ENCODE measurements around the gene TAF4.

TAF4 gene

DNA sequence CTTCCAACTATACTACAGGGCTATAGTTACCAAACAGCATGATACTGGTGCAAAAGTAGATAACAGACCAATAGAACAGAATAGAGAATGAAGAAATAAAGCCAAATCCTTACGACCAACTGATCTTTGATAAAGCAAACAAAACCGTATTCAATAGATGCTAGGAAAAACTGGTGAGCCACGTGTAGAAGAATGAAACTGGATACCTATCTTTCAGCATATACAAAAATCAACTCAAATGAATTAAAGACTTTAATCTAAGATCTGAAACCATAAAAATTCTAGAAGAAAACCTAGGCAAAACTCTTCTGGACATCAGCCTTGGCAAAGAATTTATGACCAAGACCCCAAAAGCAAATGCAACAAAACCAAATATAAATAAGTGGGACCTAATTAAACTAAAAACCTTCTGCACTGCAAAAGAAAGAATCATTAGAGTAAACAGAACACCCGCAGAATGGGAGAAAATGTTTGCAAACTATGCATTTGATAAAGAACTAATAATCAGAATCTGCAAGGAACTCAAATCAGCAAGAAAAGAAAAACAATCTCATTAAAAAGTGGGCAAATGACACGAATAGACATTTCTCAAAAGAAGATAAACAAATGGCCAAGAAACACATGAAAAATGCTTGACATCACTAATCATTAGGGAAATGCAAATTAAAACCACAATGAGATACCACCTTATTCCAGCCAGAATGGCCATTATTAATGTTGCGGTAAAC, 109.8 kb downstream of the TAF4 start:
- TF ChIP-seq, protein P1, sequence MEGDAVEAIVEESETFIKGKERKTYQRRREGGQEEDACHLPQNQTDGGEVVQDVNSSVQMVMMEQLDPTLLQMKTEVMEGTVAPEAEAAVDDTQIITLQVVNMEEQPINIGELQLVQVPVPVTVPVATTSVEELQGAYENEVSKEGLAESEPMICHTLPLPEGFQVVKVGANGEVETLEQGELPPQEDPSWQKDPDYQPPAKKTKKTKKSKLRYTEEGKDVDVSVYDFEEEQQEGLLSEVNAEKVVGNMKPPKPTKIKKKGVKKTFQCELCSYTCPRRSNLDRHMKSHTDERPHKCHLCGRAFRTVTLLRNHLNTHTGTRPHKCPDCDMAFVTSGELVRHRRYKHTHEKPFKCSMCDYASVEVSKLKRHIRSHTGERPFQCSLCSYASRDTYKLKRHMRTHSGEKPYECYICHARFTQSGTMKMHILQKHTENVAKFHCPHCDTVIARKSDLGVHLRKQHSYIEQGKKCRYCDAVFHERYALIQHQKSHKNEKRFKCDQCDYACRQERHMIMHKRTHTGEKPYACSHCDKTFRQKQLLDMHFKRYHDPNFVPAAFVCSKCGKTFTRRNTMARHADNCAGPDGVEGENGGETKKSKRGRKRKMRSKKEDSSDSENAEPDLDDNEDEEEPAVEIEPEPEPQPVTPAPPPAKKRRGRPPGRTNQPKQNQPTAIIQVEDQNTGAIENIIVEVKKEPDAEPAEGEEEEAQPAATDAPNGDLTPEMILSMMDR (IDR thresholded peaks at IDR 0.05), result no peak
- TF ChIP-seq ZFX (IDR thresholded peaks at IDR 0.05; ENCODE audit: borderline replicate concordance), result no peak
- H3K27ac ChIP-seq, result no peak overlapping the region

DNA sequence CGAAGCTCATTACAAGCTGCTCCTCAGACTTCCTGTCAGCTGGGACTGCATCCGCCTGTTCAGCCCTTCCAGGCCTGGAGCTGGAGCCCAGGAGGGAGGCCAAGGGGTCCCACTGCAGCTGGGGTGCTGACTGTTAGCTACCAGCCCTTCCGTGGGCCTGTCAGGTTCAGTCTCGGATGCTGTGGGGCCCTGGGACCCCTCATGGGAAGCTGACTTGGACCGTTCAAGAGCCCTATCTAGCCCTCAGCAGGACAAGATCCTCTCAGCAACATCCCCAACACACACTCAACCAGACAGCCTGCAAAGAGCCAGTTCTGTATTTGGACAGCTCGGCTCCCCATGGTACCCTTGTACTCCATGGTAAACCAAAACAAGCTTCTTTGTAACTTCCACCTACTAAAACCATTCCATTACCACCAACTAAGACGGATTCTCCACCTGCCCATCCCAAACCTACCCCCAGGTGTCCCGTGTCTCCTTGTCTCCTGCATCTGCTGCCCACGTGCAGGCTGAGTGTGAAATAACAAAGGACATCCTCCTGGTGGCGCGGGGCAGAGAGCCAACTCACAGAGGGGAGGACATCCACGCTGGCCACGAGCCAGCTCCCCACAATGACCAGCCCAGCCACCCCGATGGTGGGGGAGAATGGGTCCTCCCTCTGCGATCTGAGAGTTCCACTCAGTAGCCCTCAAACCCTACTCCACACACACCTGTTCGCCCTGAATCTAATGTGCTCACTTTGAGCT, 111.2 kb downstream of the TAF4 start:
- no peak overlapping the region for H3K27ac ChIP-seq
- TF ChIP-seq, protein P1 (IDR thresholded peaks at IDR 0.05), result no peak
- no peak for TF ChIP-seq ZFX (IDR thresholded peaks at IDR 0.05; ENCODE audit: borderline replicate concordance)

DNA sequence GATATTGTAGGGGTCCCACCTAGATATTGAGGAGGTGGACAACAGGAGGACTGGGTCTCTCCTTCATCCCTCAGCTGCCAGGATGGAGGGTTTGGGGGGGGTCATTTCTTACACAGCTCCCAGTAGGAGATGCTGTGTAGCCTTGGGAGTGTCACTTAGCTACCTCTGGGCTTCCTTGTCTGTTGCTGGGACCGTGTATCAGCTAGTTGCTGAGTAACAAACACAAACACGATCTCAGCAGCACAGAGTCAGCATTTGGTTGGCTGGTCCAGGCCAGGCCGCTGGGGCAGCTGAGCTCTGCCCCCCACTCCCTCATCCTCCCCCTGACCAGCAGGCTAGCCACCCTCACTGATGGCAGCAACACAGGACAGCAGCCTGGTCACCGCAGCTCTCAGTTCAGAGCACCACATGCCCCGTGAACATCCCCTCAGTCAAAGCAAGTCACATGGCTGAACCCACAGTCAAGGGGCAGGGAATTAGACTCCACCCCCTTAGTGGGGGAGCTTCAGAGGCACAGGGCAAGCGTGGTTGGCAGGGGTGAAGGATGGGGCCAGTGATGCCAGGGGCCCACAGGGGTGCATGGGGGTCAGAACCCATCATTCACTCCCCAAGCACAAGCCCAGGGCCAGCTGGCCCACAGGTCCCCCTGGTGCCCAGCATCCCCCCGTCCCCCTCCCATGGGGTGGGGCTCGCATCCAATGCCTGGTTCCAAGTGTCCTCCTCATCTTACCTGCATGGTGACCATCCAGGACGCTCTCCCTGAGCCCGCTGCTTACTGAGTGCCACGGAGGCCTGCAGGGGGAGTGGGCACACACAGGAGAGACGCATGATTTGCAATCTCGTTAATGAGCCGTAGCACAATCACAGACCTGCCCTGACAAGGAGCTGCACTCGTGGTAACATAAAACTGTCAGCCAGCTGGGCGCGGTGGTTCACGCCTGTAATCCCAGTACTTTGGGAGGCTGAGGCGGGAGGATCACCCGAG, 112.4 kb downstream of the TAF4 start:
- H3K27ac ChIP-seq, result no peak overlapping the region
- TF ChIP-seq ZFX (IDR thresholded peaks at IDR 0.05; ENCODE audit: borderline replicate concordance), result no peak
- TF ChIP-seq, protein P1 (IDR thresholded peaks at IDR 0.05), result no peak

DNA sequence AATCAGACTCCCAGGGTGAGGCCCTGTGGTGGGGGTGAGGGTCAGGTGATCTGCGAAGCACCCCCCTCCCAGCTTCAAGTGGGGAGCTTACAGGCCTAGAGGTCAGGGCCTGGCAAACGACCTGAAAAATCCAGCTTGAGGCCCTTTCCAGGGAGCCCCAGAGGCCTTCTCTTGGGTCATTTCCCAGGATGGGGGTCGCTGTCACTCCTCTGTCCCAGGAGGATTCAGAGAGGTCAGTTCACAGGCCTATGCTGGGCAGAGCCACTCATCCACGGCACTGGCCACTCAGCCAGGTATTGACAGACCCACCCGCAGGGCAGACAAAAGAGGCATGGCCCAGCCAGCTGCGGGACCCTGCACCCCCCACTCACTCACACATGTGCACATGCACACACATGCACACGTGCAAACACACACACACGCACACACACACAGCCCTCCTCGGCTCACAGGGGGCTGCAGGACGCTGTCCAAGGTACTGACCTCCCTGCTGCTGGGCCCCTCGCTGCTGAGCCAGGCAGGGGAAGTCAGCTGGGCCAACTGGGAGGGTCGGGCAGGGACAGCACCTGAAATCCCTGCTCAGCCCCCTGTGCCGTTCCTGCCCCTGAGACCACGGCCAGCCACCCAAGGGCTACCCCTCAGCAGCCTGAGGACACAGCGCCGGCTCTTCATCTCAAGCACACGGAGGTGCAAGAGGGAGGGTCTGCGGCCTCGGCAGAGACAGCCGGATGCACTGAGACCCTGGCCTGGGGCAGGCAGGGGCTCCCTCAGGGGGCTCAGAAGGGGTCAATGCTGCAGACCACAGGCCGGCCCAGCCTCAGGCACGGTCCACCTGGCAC, 113.8 kb downstream of the TAF4 start:
- H3K27ac ChIP-seq, result no peak overlapping the region
- TF ChIP-seq, protein P1 (IDR thresholded peaks at IDR 0.05), result no peak
- no peak for TF ChIP-seq ZFX (IDR thresholded peaks at IDR 0.05; ENCODE audit: borderline replicate concordance)

DNA sequence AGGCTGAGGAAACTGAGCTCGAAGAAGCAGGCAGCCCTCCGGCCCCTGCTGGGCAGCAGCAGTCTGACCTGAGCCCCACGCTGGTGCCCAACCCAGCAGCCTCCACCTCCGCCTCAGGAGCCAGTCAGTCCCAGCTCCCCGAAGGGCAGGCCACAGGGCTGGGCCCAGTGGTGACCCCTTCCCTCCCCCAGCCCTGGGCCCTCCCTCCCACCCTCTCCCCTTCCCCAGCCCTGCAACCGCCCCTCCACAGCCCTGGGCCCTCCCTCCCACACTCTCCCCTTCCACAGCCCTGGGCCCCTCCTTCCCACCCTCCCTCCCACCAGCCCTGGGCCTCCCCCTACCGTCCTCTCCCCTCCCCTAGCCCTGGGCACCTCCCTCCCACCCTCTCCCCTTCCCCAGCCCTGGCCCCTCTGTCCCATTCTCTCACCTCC, 115.0 kb downstream of the TAF4 start:
- TF ChIP-seq ZFX (IDR thresholded peaks at IDR 0.05; ENCODE audit: borderline replicate concordance), result no peak
- TF ChIP-seq, protein P1 (IDR thresholded peaks at IDR 0.05), result no peak
- no peak overlapping the region for H3K27ac ChIP-seq

All from 22Rv1 (cell line).